Measurements from ENCODE around the gene PAX2. TPM values are rescaled to one million over a fixed set of nuclear protein-coding genes. Genes with fewer than 3 reads are reported as not detected.

Gene PAX2
- total and polyA plus RNA-seq, 7 experiments from 2014 or later = not detected

GRCh38 chr10:100729862-100730724 is 15.3 kb upstream of the PAX2 start:
- Mint-ChIP-seq H3K36me3 (peaks cover 0 to 8% (median 2%) of the 10 kb centered on the region in 5 donors), H3K4me1 (peaks cover 8 to 34% (median 29%) of the 10 kb centered on the region in 7 donors), H3K9me3 (peaks cover 0 to 4% (median 0%) of the 10 kb centered on the region in 11 donors), H3K27ac (no peak overlapping the region), H3K27me3 (peaks cover 93 to 97% (median 95%) of the 10 kb centered on the region in 5 donors), H3K4me3 (peak overlapping the region; percentile 56 to 89 (median 79))
- H3K4me1 ChIP-seq (ENCODE audit: control insufficient read depth in 2 of 2, insufficient read depth in 2 of 2, low read length in 2 of 2) = peaks cover 13 to 18% of the 10 kb centered on the region in 2 donors
- ATAC-seq = no peak
- DNase-seq = no peak
- no peak overlapping the region for H3K4me3 ChIP-seq (ENCODE audit: low read length)
- H3K9me3 ChIP-seq (ENCODE audit: control insufficient read depth in 2 of 3, low read length in 3 of 3) = no peaks in the 10 kb centered on the region
- CTCF ChIA-PET = no interaction called here
- intact Hi-C loops (cut with micrococcal nuclease) = loop anchor here in 1 of 2 donors (5.0 kb wide), 1 partner anchor 168 kb away; no protein-coding TSS in a partner anchor
- H3K36me3 ChIP-seq (ENCODE audit: control insufficient read depth in 2 of 3, insufficient read depth in 3 of 3, low read length in 3 of 3) = no peaks in the 10 kb centered on the region
- POLR2A ChIA-PET = no interaction called here
- H3K27me3 ChIP-seq (ENCODE audit: control insufficient read depth in 2 of 2, insufficient read depth in 2 of 2, low read length in 2 of 2) = peaks cover 2 to 13% of the 10 kb centered on the region in 2 donors
- no peak overlapping the region for H3K27ac ChIP-seq (ENCODE audit: low read depth, low read length)

- H3K27me3 Mint-ChIP-seq = peaks cover 90 to 93% (median 92%) of the 10 kb centered on the region in 5 donors
- intact Hi-C loops (cut with micrococcal nuclease) = no loop called here
- ChIA-PET CTCF (no interaction called here), POLR2A (no interaction called here)
- Histone ChIP-seq H3K4me3 (ENCODE audit: low read length) (peak overlapping the region; percentile 20), H3K27me3 (ENCODE audit: control insufficient read depth in 2 of 2, insufficient read depth in 2 of 2, low read length in 2 of 2) (peaks cover 2 to 14% of the 10 kb centered on the region in 2 donors), H3K4me1 (ENCODE audit: control insufficient read depth in 2 of 2, insufficient read depth in 2 of 2, low read length in 2 of 2) (peaks cover 13 to 18% of the 10 kb centered on the region in 2 donors), H3K36me3 (ENCODE audit: control insufficient read depth in 2 of 3, insufficient read depth in 3 of 3, low read length in 3 of 3) (no peaks in the 10 kb centered on the region), H3K9me3 (ENCODE audit: control insufficient read depth in 2 of 3, low read length in 3 of 3) (no peaks in the 10 kb centered on the region), H3K27ac (ENCODE audit: low read depth, low read length) (no peak overlapping the region)
- peak overlapping the region; percentile 60 to 82 (median 74) for H3K4me3 Mint-ChIP-seq
- peaks cover 0 to 5% (median 0%) of the 10 kb centered on the region in 11 donors for H3K9me3 Mint-ChIP-seq
- H3K36me3 Mint-ChIP-seq = peaks cover 0 to 8% (median 2%) of the 10 kb centered on the region in 5 donors
- ATAC-seq (peak; percentile 76), DNase-seq (no peak)
- H3K27ac Mint-ChIP-seq = peak overlapping the region in 1 of 9 donors; percentile 44
- peaks cover 8 to 37% (median 31%) of the 10 kb centered on the region in 7 donors for H3K4me1 Mint-ChIP-seq
These were observed 14.5 kb upstream of the PAX2 start for GRCh38 chr10:100730725-100731406.

- Histone ChIP-seq H3K4me1 (ENCODE audit: control insufficient read depth in 2 of 2, insufficient read depth in 2 of 2, low read length in 2 of 2) (peaks cover 13 to 18% of the 10 kb centered on the region in 2 donors), H3K27ac (ENCODE audit: low read depth, low read length) (no peak overlapping the region), H3K9me3 (ENCODE audit: control insufficient read depth in 2 of 3, low read length in 3 of 3) (no peaks in the 10 kb centered on the region), H3K36me3 (ENCODE audit: control insufficient read depth in 2 of 3, insufficient read depth in 3 of 3, low read length in 3 of 3) (no peaks in the 10 kb centered on the region), H3K4me3 (ENCODE audit: low read length) (peak overlapping the region; percentile 20), H3K27me3 (ENCODE audit: control insufficient read depth in 2 of 2, insufficient read depth in 2 of 2, low read length in 2 of 2) (peaks cover 2 to 16% of the 10 kb centered on the region in 2 donors)
- Mint-ChIP-seq H3K4me3 (peak overlapping the region; percentile 60 to 82 (median 74)), H3K27me3 (peaks cover 89 to 93% (median 91%) of the 10 kb centered on the region in 5 donors), H3K36me3 (peaks cover 0 to 8% (median 2%) of the 10 kb centered on the region in 5 donors), H3K9me3 (peaks cover 0 to 3% (median 0%) of the 10 kb centered on the region in 11 donors), H3K4me1 (peaks cover 8 to 41% (median 31%) of the 10 kb centered on the region in 7 donors), H3K27ac (peak overlapping the region in 1 of 9 donors; percentile 44)
- DNase-seq (no peak), ATAC-seq (no peak)
- intact Hi-C loops (cut with micrococcal nuclease) = no loop called here
- ChIA-PET POLR2A (no interaction called here), CTCF (no interaction called here)
These were observed 13.8 kb upstream of the PAX2 start for GRCh38 chr10:100731407-100732240.

GRCh38 chr10:100732241-100732596 is 13.2 kb upstream of the PAX2 start:
- Histone ChIP-seq H3K27ac (ENCODE audit: low read depth, low read length) (no peak overlapping the region), H3K27me3 (ENCODE audit: control insufficient read depth in 2 of 2, insufficient read depth in 2 of 2, low read length in 2 of 2) (peaks cover 2 to 16% of the 10 kb centered on the region in 2 donors), H3K4me3 (ENCODE audit: low read length) (no peak overlapping the region), H3K4me1 (ENCODE audit: control insufficient read depth in 2 of 2, insufficient read depth in 2 of 2, low read length in 2 of 2) (peaks cover 13 to 18% of the 10 kb centered on the region in 2 donors), H3K9me3 (ENCODE audit: control insufficient read depth in 2 of 3, low read length in 3 of 3) (no peaks in the 10 kb centered on the region), H3K36me3 (ENCODE audit: control insufficient read depth in 2 of 3, insufficient read depth in 3 of 3, low read length in 3 of 3) (no peaks in the 10 kb centered on the region)
- CTCF ChIA-PET = no interaction called here
- Mint-ChIP-seq H3K27ac (no peak overlapping the region), H3K4me3 (peak overlapping the region in 4 of 10 donors; percentile 0 to 82 (median 46)), H3K36me3 (peaks cover 0 to 8% (median 2%) of the 10 kb centered on the region in 5 donors), H3K9me3 (peaks cover 0 to 3% (median 0%) of the 10 kb centered on the region in 11 donors), H3K4me1 (peaks cover 9 to 42% (median 31%) of the 10 kb centered on the region in 7 donors), H3K27me3 (peaks cover 89 to 94% (median 93%) of the 10 kb centered on the region in 5 donors)
- POLR2A ChIA-PET = no interaction called here
- DNase-seq = no peak
- no peak for ATAC-seq
- intact Hi-C loops (cut with micrococcal nuclease) = no loop called here

- Histone ChIP-seq H3K27me3 (ENCODE audit: control insufficient read depth in 2 of 2, insufficient read depth in 2 of 2, low read length in 2 of 2) (peaks cover 2 to 19% of the 10 kb centered on the region in 2 donors), H3K4me1 (ENCODE audit: control insufficient read depth in 2 of 2, insufficient read depth in 2 of 2, low read length in 2 of 2) (peaks cover 13 to 22% of the 10 kb centered on the region in 2 donors), H3K4me3 (ENCODE audit: low read length) (no peak overlapping the region), H3K36me3 (ENCODE audit: control insufficient read depth in 2 of 3, insufficient read depth in 3 of 3, low read length in 3 of 3) (no peaks in the 10 kb centered on the region), H3K27ac (ENCODE audit: low read depth, low read length) (no peak overlapping the region), H3K9me3 (ENCODE audit: control insufficient read depth in 2 of 3, low read length in 3 of 3) (no peaks in the 10 kb centered on the region)
- Mint-ChIP-seq H3K36me3 (peaks cover 0 to 8% (median 0%) of the 10 kb centered on the region in 5 donors), H3K27me3 (peaks cover 89 to 94% (median 91%) of the 10 kb centered on the region in 5 donors), H3K27ac (no peak overlapping the region), H3K4me1 (peaks cover 18 to 51% (median 40%) of the 10 kb centered on the region in 7 donors), H3K4me3 (no peak overlapping the region), H3K9me3 (peaks cover 0 to 3% (median 0%) of the 10 kb centered on the region in 11 donors)
- intact Hi-C loops (cut with micrococcal nuclease) = no loop called here
- no peak for ATAC-seq
- ChIA-PET CTCF (no interaction called here), POLR2A (no interaction called here)
- DNase-seq = no peak
These were observed 12.1 kb upstream of the PAX2 start for GRCh38 chr10:100733329-100733728.
